SH-SY5Y (cell line): ENCODE data around the gene TK1.

Experiments used
- GATA2 ChIP-seq: IDR thresholded peaks from 2 replicates; pipeline ENCODE4 v1.6.1; 2011; ENCODE audit warnings: mild to moderate bottlenecking, low read depth, low read length
- GATA3 ChIP-seq: IDR thresholded peaks from 2 replicates; pipeline ENCODE4 v1.6.1; 2011; ENCODE audit warnings: low read depth, mild to moderate bottlenecking, low read length, moderate library complexity

- TF ChIP-seq GATA3 (no peak), GATA2 (no peak)
These were observed 53.5 kb downstream of the TK1 start for GRCh38 chr17:78133179-78133951.
